HG03439 (cell line): Measurements from ENCODE around the gene TMEM187.
"Not testable (repeated sequence)": the region's sequence is repeated elsewhere in the genome, so short reads cannot be mapped to it uniquely, and the experiment has no call there.

Experiments
- ATAC-seq: cut with Tn5 transposase; IDR thresholded peaks from one replicate; pipeline ENCODE4 v1.9.1; 2021; ENCODE audit warnings: mild to moderate bottlenecking, moderate library complexity; ENCODE audit not compliant: unreplicated experiment

Gene TMEM187

GRCh38 chrX:153969904-153970356 is 2.6 kb upstream of the TMEM187 start:
- ATAC-seq: no peak

- peak; percentile 5 for ATAC-seq
Observed at GRCh38 chrX:153970357-153971123, 2.0 kb upstream of the TMEM187 start.

DNA sequence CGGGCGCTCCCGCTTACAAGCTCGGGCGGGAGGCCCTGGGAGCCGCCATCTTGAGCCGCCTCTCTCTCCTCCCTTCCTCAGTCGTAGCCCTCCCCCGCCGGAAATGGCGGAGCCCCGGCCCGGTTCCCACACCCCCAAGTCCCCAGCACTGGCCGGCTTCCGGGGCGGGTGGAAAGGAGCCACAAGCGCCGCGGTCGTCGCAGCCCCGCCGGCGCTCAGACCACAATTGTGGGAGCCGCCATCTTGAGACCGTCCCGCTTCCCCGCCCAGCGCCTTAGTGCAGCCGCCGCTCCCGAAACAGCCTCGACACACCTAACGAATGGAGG is 1.5 kb upstream of the TMEM187 start:
- peak; percentile 30 for ATAC-seq

DNA sequence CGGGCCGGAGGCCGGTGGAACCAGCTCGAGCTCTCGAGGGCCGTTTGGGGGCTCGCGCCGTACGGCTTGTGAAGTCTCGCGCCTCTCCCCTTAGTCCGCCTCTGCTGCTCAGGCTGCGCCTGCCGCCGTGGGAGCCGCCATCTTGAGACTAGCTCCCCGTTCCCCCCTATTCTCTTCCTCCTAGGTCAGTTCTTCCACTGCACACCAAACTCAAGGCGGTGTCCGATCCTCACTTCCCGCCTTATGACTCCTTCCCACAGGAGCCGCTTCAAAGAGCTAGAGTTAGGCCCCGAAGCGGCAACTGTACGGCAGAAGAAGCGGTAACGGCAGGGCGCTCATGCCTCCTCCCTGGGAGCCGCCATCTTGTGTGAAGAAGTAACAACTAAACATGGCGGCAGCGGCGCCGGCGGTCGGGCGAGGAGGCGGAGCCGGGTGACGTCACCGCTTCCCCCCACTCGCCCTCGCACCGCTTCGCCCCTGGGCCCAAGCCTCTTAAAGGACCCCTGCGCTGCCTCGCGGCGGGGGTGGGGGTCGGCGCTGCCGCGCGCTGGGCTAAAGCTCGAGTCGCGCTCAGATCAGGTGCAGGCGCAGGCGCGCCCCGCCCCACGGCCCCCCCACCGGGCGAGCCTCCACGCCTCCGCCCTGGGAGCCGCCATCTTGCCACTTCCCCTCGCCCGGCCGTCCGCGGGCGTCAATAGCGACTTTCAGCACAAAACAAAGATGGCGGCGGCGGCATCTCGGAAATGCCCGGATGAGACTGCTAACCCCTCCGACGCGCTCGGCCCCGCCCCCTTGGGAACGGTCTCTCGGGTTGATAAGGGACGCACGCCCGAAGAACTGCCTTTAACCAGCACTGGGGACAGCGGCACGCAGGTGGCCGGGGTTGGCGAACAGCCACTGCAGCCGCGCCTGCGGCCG is 845 bp upstream of the TMEM187 start, which contains the start of gene HCFC1:
Gene HCFC1, minus strand, starts transcription at position 369 of the 918 bp plus-strand sequence. CDS start 978 bp downstream, outside the sequence.
- peak; percentile 40 for ATAC-seq

DNA sequence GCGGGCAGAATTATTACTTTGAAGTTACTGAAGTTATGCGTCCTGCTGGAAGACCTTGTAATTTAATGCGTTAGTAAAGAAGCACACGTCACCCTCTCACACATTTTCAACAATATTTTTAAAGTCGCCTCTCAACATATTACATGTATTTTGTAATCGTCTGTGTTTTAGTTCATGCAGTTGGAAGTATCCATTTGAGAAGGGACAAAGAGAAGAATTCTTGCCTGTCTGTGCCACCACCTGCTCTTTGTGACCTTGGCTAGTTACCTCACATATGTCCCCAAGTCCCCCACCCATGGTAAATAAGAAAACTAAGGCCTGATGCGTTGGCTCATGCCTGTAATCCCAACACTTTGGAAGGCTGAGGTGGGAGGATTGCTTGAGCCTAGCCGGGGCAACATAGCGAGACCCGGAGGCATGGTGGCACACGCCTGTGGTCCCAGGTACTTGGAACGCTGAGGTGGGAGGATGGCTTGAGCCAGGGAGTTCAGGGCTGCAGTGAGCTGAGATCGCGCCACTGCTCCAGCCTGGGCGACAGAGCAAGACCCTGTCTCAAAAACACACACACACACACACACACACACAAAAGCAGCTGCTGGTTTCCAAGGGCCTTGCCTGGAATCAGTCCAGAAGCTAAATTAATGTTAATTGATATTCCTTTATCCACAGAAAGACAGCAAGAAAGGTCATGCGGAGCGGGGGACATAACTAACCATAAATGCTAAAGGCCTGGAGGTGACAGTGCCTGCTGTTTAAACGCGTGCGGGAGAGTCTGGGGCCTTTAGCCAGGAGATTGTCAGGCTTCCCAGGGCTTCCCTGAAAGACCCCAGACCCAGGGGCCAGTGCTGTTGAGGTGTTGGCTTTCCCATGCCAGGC is 811 bp downstream of the TMEM187 start:
- ATAC-seq: no peak

GRCh38 chrX:153974003-153974725 is 1.6 kb downstream of the TMEM187 start:
- ATAC-seq: no peak

DNA sequence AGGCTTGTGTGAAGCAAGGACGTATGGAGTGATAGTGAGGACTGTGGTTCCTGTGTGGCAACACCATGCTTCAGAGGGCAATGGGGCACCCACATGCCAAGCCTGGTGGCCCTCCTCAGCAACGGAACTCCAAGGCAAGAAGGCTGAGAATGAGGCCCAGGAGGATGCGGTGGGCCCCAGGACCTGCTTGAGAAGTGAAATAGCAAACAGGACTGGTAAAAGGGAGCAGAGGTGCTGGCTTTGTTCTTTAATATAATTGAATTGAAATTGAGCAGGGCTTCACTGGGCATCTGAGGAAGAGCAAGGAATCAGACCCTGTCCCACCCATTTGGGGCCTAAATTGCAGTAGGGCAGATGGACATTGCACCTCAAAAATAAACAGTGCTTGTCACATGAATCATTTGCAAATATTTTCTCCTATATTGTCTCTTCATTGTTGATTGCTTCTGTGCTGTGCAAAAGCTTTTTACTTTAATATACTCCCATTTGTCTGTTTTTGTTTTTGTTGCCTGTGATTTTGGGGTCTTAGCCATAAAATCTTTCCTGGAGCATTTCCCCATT is 2.3 kb downstream of the TMEM187 start:
- no peak for ATAC-seq

DNA sequence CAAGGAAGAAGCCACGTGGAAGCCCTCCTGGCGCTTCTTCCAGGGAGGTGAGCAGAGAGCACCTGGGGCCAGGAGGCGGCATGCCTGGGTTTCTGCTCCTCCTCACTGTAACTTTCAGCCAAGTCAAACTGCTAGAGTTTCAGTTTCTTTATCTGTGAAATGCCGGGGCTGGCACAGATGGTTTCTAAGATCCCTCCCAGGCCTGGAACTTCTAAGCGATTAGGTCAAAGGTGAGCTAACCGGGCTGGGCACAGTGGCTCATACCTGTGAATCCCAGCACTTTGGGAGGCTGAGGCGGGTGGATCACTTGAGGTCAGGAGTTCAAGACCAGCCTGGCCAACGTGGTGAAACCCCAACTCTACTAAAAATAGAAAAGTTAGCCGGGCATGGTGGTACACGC is 7.8 kb downstream of the TMEM187 start:
- not testable (repeated sequence) for ATAC-seq

GRCh38 chrX:153981231-153981630 is 8.7 kb downstream of the TMEM187 start:
- no peak for ATAC-seq

DNA sequence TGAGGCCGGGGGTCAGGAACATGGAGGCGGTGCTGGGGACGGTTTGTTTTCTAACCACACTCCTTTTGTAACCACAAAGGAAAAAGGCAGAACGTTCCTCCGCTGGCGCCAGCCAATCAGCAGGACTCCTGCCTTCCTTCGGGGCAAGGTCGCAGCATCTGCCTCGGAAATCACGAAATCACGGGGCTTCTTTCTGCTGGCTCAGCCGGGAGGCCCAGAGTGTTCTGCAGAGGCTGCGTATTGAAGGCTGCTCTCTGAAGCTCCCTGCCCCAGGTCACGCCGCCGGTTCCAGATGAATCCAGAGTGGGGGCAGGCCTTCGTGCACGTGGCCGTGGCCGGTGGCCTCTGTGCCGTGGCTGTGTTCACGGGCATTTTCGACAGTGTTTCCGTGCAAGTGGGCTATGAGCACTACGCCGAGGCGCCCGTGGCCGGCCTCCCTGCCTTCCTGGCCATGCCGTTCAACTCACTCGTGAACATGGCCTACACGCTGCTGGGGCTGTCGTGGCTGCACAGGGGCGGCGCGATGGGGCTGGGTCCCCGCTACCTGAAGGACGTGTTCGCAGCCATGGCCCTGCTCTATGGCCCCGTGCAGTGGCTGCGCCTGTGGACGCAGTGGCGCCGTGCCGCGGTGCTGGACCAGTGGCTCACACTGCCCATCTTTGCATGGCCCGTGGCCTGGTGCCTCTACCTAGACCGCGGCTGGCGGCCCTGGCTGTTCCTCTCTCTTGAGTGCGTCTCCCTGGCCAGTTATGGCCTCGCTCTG is 9.4 kb downstream of the TMEM187 start:
- no peak for ATAC-seq

- ATAC-seq: no peak
Observed at GRCh38 chrX:153983321-153983801, 10.8 kb downstream of the TMEM187 start.

DNA sequence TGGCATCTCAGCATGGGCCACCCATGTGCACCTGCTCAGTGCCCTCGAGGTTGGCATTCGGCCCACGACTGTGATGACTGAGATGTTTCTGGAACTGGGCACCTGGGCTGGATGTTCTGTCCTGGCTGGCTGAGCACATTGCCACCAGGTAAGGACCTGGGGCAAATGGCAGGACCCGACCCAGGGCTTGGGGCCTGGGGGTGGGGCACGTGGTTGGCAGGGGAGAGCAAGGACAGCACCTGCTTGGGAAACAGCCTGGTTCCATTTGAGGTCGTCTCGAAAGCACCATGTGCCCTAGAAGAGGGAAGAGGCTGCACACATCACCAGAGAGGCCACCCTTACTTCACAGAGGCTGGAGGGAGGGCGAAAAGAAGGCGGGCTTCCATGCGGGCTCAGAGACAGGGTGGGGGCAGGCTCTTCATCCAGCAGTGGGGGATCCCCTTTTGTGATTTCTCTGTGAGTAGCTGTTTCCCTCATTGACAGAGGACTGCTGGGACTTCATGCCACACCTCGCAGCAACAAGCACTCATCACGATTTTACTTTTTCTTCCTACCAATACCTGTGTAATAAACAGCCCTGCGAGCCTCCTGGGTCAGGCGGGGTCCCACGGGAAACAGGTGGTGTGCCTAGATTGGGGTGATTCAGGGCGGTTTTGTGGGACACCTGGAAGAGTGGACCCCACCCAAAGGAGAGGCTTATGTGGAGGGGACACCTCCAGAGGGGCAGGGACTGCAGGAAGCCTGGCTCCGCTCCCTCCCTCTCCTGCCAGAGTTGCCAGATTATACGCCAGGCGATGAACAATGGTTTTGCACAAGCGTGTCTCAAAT is 12.0 kb downstream of the TMEM187 start:
- no peak for ATAC-seq

DNA sequence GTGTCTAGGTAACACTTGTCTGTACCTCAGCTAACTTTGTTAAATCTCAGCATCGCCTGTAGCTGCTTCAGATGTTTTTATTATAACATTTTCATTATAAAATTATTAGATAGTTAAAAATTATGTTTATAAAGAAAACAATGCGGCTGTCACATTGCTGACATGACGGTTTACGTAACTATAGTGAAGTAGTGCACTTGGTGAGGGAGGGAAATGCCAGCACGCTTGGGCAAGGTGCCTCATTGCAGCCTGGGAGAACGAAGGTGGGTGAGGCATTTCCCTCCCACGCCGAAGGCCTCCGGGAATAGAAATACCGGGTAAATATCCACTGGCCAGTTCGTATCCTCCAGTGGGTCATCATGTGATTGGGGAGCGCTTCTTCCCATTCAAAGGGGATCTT is 15.9 kb downstream of the TMEM187 start:
- no peak for ATAC-seq

DNA sequence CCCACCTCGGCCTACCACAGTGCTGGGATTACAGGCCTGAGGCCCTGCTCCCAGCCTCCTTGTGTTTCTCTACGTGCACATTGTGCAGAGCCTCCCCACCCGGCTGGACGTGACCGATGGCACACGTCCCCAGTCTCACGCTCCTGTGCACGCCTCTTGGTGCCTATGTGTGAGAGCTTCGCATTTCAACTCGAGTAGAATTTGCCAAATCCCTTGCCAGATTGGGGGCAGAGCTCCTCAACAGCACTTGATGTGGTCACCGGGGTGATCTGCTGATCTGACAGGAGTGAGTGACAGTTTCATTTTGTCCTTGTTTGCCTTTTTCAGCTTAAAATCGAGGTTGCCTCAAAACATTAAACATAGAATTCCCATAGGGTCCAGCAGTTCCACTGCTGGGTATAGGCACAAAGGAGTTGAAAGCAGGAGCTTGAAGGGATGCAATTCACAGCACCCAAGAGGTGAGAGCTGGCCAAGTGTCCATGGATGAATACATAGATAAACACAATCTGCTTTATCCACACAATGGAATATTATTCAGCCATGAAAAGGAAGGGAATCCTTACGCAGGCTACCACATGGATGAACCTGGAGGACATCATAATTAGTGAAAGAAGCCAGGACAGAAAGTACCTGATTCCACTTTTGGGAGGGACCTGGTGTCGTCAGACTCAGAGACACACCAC is 17.6 kb downstream of the TMEM187 start:
- no peak for ATAC-seq

- no peak for ATAC-seq
Observed at GRCh38 chrX:153991013-153991580, 18.5 kb downstream of the TMEM187 start.

DNA sequence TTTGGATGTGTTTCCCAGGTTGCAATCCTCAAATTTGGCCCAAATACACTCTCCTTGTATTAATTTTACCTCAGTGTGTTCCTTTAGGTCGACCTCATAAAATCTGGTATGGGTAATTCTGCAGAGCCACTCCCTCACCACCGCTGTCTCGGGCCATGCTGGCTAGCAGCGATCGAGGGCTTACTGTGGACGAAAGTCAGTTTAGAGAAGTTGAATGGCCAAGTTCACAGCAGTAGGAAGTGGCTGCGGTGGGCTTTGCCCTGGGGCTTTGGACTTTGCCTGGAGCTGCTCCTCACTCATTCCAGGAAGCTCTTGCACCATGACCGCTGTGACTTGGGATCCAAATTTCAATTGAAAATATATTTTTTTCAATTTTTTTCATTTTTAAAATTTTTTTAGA is 19.6 kb downstream of the TMEM187 start:
- ATAC-seq: no peak

DNA sequence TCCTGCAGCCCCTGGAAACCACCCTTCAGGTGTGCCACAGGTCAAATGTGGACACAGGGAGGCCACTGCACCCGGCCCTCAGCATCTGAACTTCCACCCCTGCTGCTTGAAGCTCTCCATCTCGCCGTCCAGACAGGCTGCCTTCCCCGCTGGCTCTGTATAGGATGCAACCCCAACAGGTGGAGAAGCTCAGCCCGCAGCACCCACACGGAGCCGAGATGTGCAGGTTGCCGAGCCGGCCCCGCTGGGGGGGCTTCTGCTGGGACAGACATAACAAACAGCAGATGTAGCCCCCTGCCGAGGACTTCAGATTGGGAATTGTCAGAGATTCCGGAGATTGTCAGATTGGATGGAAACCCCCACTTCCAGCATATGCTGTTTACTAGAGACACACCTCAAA is 20.5 kb downstream of the TMEM187 start:
- no peak for ATAC-seq
